ENCODE measurements around the gene LTN1. TPM values are rescaled to one million over a fixed set of nuclear protein-coding genes. Genes with fewer than 3 reads are reported as not detected.

LTN1 gene
- total and polyA plus RNA-seq, 2 donors (not counting 1 experiment from before 2014, with no cell fraction given), result 6.6 to 30.1 TPM

GRCh38 chr21:28923439-28923975 is 69.2 kb downstream of the LTN1 start:
- Mint-ChIP-seq H3K4me1 (no peaks in the 10 kb centered on the region), H3K27me3 (no peaks in the 10 kb centered on the region), H3K27ac (no peak overlapping the region), H3K9me3 (ENCODE audit: insufficient read depth) (no peaks in the 10 kb centered on the region), H3K4me3 (no peak overlapping the region)
- CTCF ChIA-PET, result no interaction called here
- no peak overlapping the region for H3K27ac ChIP-seq (ENCODE audit: low read length in 2 of 2)
- intact Hi-C loops (cut with micrococcal nuclease), result no loop called here
- no peak overlapping the region for H3K9ac ChIP-seq (ENCODE audit: low read length)
- H3K4me1 ChIP-seq (ENCODE audit: control insufficient read depth in 2 of 2, insufficient read depth in 2 of 2, low read length in 2 of 2), result no peaks in the 10 kb centered on the region
- no peak overlapping the region for H3K4me2 ChIP-seq (replicated peaks; ENCODE audit: low read depth, low read length, poor library complexity, severe bottlenecking)
- no peak overlapping the region for H3K4me3 ChIP-seq (ENCODE audit: control extremely low read depth in 1 of 5, extremely low read depth in 1 of 5, insufficient read depth in 1 of 5, low read depth in 2 of 5, low read length in 4 of 5)
- TF ChIP-seq EZH2 (IDR thresholded peaks at IDR 0.05; ENCODE audit: borderline replicate concordance, insufficient read depth, low read depth, low read length, poor library complexity, severe bottlenecking) (no peak), CTCF (IDR thresholded peaks at IDR 0.05) (no peak)
- no peaks in the 10 kb centered on the region for H3K9me3 ChIP-seq (ENCODE audit: control extremely low read depth in 1 of 3, control insufficient read depth in 2 of 3, insufficient read depth in 1 of 3, low read length in 2 of 3)
- DNase-seq, result no peak
- no peaks in the 10 kb centered on the region for H3K27me3 ChIP-seq (replicated peaks in 1 of 4; ENCODE audit: control extremely low read depth in 1 of 4, control insufficient read depth in 3 of 4, insufficient read depth in 4 of 4, low read length in 3 of 4)
- no peaks in the 10 kb centered on the region for H4K20me1 ChIP-seq (ENCODE audit: control insufficient read depth, insufficient read depth, low read length, poor library complexity, severe bottlenecking)
- no peak for ATAC-seq (ENCODE audit: low read depth)
- no peaks in the 10 kb centered on the region for H3K79me2 ChIP-seq (ENCODE audit: control insufficient read depth, insufficient read depth, low read length)
- peaks cover 2 to 4% of the 10 kb centered on the region in 2 experiments for H3K36me3 ChIP-seq (replicated peaks in 1 of 2; ENCODE audit: control extremely low read depth in 1 of 2, control insufficient read depth in 1 of 2, extremely low read depth in 1 of 2, insufficient read depth in 2 of 2, low read length in 1 of 2)
- POLR2A ChIA-PET, result no interaction called here
- H2AFZ ChIP-seq (ENCODE audit: insufficient read depth, low read depth, low read length, poor library complexity, severe bottlenecking), result no peak overlapping the region

GRCh38 chr21:28922368-28922767 is 70.3 kb downstream of the LTN1 start:
- WGBS (ENCODE audit: insufficient coverage), result 94% methylated on average over 5 of the region's 7 CpGs
- Mint-ChIP-seq H3K9me3 (ENCODE audit: insufficient read depth) (no peaks in the 10 kb centered on the region), H3K27me3 (no peaks in the 10 kb centered on the region), H3K27ac (no peak overlapping the region), H3K4me1 (no peaks in the 10 kb centered on the region), H3K4me3 (no peak overlapping the region)
- Histone ChIP-seq H3K4me3 (ENCODE audit: control extremely low read depth in 1 of 5, extremely low read depth in 1 of 5, insufficient read depth in 1 of 5, low read depth in 2 of 5, low read length in 4 of 5) (no peak overlapping the region), H3K27me3 (replicated peaks in 1 of 4; ENCODE audit: control extremely low read depth in 1 of 4, control insufficient read depth in 3 of 4, insufficient read depth in 4 of 4, low read length in 3 of 4) (no peaks in the 10 kb centered on the region), H3K27ac (ENCODE audit: low read length in 2 of 2) (no peak overlapping the region), H2AFZ (ENCODE audit: insufficient read depth, low read depth, low read length, poor library complexity, severe bottlenecking) (no peak overlapping the region), H3K36me3 (replicated peaks in 1 of 2; ENCODE audit: control extremely low read depth in 1 of 2, control insufficient read depth in 1 of 2, extremely low read depth in 1 of 2, insufficient read depth in 2 of 2, low read length in 1 of 2) (peaks cover 2 to 4% of the 10 kb centered on the region in 2 experiments), H3K4me2 (replicated peaks; ENCODE audit: low read depth, low read length, poor library complexity, severe bottlenecking) (no peak overlapping the region), H4K20me1 (ENCODE audit: control insufficient read depth, insufficient read depth, low read length, poor library complexity, severe bottlenecking) (no peaks in the 10 kb centered on the region), H3K79me2 (ENCODE audit: control insufficient read depth, insufficient read depth, low read length) (no peaks in the 10 kb centered on the region), H3K9ac (ENCODE audit: low read length) (no peak overlapping the region), H3K4me1 (ENCODE audit: control insufficient read depth in 2 of 2, insufficient read depth in 2 of 2, low read length in 2 of 2) (no peaks in the 10 kb centered on the region), H3K9me3 (ENCODE audit: control extremely low read depth in 1 of 3, control insufficient read depth in 2 of 3, insufficient read depth in 1 of 3, low read length in 2 of 3) (no peaks in the 10 kb centered on the region)
- TF ChIP-seq EZH2 (IDR thresholded peaks at IDR 0.05; ENCODE audit: borderline replicate concordance, insufficient read depth, low read depth, low read length, poor library complexity, severe bottlenecking) (no peak), CTCF (IDR thresholded peaks at IDR 0.05) (no peak)
- DNase-seq (no peak), ATAC-seq (ENCODE audit: low read depth) (no peak)
- intact Hi-C loops (cut with micrococcal nuclease), result no loop called here
- POLR2A ChIA-PET, result no interaction called here
- CTCF ChIA-PET, result interaction anchor here (0.6 kb wide), 1 partner anchor 25 kb away, joined by 3 read pairs; no protein-coding TSS in a partner anchor
